GM18951 (cell line): ENCODE measurements around the gene RNF175.

Experiments
- POLR2A ChIP-seq: IDR thresholded peaks from 4 replicates; pipeline ENCODE4 v1.6.1; 2011; ENCODE audit warnings: mild to moderate bottlenecking; ENCODE audit not compliant: insufficient read length, insufficient read depth; ENCODE audit errors: extremely low read depth
- in situ Hi-C: fragments of 300-500 bp; cut with MboI; formaldehyde crosslinking; loops from one replicate; pipeline ENCODE4 v1.12.0; 2022; ENCODE audit warnings: low sequenced_read_pairs, mixed read lengths, inconsistent platforms; ENCODE audit not compliant: unreplicated experiment

The RNF175 gene

GRCh38 chr4:153661908-153662307 is 97.9 kb downstream of the RNF175 start:
- in situ Hi-C loops = no loop called here
- no peak for TF ChIP-seq POLR2A

- in situ Hi-C loops = no loop called here
- no peak for TF ChIP-seq POLR2A
Measured at GRCh38 chr4:153661215-153661822, 98.5 kb downstream of the RNF175 start.
